Measurements from ENCODE around the gene IL17RC. TPM values are rescaled to one million over a fixed set of nuclear protein-coding genes. Genes with fewer than 3 reads are reported as not detected.

The IL17RC gene
- total RNA-seq, 1 donor from 2014 or later: 21.1 TPM

DNA sequence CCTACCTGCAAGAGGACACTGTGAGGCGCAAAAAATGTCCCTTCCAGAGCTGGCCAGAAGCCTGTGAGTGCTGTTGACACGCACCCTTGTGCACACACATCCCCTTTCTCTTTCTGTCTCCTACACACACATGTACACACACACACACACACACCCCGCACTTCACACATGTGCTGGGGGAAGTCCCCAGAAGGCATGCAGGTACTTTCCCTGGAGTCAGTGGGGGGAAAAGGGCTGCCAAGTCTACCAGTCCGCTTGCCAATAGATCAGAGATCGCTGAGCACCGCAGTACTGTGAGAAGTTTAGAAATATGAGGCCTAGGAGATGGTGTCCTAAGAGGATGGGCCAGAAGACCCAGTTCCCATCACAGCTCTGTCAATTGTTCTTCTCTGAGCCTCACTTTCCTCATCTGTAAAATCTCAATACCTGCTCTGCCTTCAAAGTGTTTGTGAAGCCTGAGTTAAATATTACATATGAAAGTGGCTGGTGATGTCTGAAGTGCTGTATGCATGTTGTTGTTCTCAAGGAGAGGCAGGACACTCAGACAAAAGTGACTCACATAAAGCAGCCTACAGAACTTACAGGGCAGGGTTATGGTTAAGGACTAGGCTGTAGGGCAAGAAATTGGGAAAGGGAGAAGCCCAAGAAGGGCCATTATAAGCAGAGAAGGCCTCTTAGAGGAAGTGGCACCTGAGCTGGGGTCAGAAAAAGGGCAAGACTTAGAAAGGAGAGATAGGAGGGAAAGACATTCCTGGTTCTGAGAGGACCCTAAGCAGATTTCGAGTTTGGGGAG lies 7.5 kb upstream of the IL17RC start:
- TF ChIP-seq, protein P1, sequence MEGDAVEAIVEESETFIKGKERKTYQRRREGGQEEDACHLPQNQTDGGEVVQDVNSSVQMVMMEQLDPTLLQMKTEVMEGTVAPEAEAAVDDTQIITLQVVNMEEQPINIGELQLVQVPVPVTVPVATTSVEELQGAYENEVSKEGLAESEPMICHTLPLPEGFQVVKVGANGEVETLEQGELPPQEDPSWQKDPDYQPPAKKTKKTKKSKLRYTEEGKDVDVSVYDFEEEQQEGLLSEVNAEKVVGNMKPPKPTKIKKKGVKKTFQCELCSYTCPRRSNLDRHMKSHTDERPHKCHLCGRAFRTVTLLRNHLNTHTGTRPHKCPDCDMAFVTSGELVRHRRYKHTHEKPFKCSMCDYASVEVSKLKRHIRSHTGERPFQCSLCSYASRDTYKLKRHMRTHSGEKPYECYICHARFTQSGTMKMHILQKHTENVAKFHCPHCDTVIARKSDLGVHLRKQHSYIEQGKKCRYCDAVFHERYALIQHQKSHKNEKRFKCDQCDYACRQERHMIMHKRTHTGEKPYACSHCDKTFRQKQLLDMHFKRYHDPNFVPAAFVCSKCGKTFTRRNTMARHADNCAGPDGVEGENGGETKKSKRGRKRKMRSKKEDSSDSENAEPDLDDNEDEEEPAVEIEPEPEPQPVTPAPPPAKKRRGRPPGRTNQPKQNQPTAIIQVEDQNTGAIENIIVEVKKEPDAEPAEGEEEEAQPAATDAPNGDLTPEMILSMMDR (IDR thresholded peaks at IDR 0.05; ENCODE audit: insufficient read depth, low read length, severe bottlenecking): no peak
- DNase-seq (ENCODE audit: low read depth) (no peak), FAIRE-seq (no peak)
- peaks cover 24% of the 10 kb centered on the region for H3K36me3 ChIP-seq (ENCODE audit: control insufficient read depth, insufficient read depth, low read length)
- no peak overlapping the region for H3K4me3 ChIP-seq (ENCODE audit: low read depth, low read length)
- H3K27me3 ChIP-seq (ENCODE audit: control insufficient read depth, insufficient read depth, low read length): no peaks in the 10 kb centered on the region

DNA sequence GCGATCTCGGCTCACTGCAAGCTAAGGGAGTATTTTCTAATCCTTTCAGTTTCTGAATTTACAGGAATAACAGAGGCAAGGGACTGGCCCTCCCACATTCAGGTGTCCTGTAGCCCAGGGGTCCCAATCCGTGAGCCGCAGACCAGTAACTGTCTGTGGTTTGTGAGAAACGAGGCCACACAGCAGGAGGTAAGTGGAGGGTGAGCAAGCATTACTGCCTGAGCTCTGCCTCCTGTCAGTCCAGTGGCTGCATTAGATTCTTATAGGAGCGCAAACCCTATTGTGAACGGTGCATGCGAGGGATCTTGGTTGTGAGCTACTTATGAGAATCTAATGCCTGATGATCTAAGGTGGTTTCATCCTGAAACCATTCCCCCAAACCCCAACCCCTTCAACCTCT lies 5.0 kb upstream of the IL17RC start:
- Histone ChIP-seq H3K36me3 (ENCODE audit: control insufficient read depth, insufficient read depth, low read length) (peaks cover 16% of the 10 kb centered on the region), H3K4me3 (ENCODE audit: low read depth, low read length) (no peak overlapping the region), H3K27me3 (ENCODE audit: control insufficient read depth, insufficient read depth, low read length) (no peaks in the 10 kb centered on the region)
- FAIRE-seq: no peak
- DNase-seq (ENCODE audit: low read depth): no peak
- TF ChIP-seq, protein P1 (IDR thresholded peaks at IDR 0.05; ENCODE audit: insufficient read depth, low read length, severe bottlenecking): no peak

- peaks cover 16% of the 10 kb centered on the region for H3K36me3 ChIP-seq (ENCODE audit: control insufficient read depth, insufficient read depth, low read length)
- H3K27me3 ChIP-seq (ENCODE audit: control insufficient read depth, insufficient read depth, low read length): no peaks in the 10 kb centered on the region
- H3K4me3 ChIP-seq (ENCODE audit: low read depth, low read length): no peak overlapping the region
- TF ChIP-seq, protein P1 (IDR thresholded peaks at IDR 0.05; ENCODE audit: insufficient read depth, low read length, severe bottlenecking): no peak
- DNase-seq (ENCODE audit: low read depth): peak; percentile 77
- FAIRE-seq: no peak
These were observed 4.5 kb upstream of the IL17RC start for GRCh38 chr3:9912294-9912935.

DNA sequence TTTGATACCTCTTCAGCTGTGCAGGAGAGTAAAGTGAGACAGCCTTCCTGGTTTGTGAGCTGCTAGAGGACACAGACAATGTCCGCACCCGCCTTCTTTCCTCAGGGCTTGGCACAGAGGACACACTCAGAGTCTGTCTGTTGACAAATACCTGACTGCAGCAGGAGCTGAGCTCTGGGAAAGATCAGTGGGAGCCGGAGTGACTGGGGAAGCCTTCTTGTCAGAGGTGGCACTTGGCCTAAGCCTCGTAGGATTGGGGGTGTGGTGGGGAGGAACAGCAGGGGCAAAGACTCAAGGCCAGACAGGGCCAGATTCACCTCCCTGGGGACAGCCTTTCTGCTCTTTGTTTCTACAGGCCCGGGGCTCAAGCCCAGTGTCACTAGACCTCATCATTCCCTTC lies 3.3 kb upstream of the IL17RC start:
- no peak for FAIRE-seq

DNA sequence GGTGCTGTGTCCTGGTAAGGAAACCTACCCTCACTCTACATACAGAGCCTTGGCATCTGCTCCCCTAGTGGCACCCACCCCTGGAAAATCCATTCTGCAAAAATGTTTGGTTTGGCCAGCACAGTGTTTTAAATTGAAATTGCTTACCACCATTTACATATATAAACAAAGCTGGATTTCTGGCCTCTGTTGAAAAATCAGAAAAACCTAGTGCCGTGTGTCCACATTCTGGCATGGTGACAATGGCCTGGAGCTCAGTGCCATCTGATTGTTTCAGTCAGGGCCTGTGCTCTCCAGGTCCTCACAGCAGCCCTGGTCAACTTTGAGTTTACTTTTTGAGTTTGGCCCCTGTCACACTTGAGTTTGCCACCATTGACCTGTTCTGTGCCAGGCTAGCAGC lies 2.9 kb upstream of the IL17RC start:
- Histone ChIP-seq H3K27me3 (ENCODE audit: control insufficient read depth, insufficient read depth, low read length) (no peaks in the 10 kb centered on the region), H3K4me3 (ENCODE audit: low read depth, low read length) (no peak overlapping the region), H3K36me3 (ENCODE audit: control insufficient read depth, insufficient read depth, low read length) (peaks cover 8% of the 10 kb centered on the region)
- DNase-seq (ENCODE audit: low read depth) (no peak), FAIRE-seq (no peak)
- TF ChIP-seq, protein P1 (IDR thresholded peaks at IDR 0.05; ENCODE audit: insufficient read depth, low read length, severe bottlenecking): no peak

More for the DNA sequence above, 3.3 kb upstream of the IL17RC start:
- H3K4me3 ChIP-seq (ENCODE audit: low read depth, low read length): no peak overlapping the region
- DNase-seq (ENCODE audit: low read depth): no peak
- peaks cover 12% of the 10 kb centered on the region for H3K36me3 ChIP-seq (ENCODE audit: control insufficient read depth, insufficient read depth, low read length)
- TF ChIP-seq, protein P1 (IDR thresholded peaks at IDR 0.05; ENCODE audit: insufficient read depth, low read length, severe bottlenecking): no peak
- H3K27me3 ChIP-seq (ENCODE audit: control insufficient read depth, insufficient read depth, low read length): no peaks in the 10 kb centered on the region
